GM12878 (cell line): ENCODE measurements around the gene OIT3. TPM values are rescaled to one million over a fixed set of nuclear protein-coding genes. Genes with fewer than 3 reads are reported as not detected.

ENCODE experiments used
- ATAC-seq: fragments of 200-7000 bp; cut with Tn5 transposase; 3 replicates; pipeline ENCODE4 v1.9.1; 2020; ENCODE audit warnings: mild to moderate bottlenecking, moderate library complexity
- BruUV-seq: library from RNA; stranded (reverse); fragments of 400-500 nt; replicated peaks from 2 replicates; lab custom pipeline; 2021; lab: Mats Ljungman, UMichigan
- CTCF ChIA-PET: fragments of 300-600 bp; sonication (Branson Sonifier 250); formaldehyde crosslinking; extraction: SDS; loops from one replicate; lab custom pipeline; 2021; ENCODE audit warnings: inconsistent platforms; lab: Yijun Ruan, JAX
- POLR2A ChIA-PET: fragments of 350-600 bp; formaldehyde crosslinking; extraction: SDS; loops from one replicate; lab custom pipeline; 2021; ENCODE audit warnings: inconsistent platforms; lab: Charles Lee
- RAD21 ChIA-PET: fragments of 300-600 bp; sonication (Branson Sonifier 250); formaldehyde crosslinking; loops from one replicate; lab custom pipeline; 2023; ENCODE audit warnings: antibody characterized with exemption; ENCODE audit not compliant: unreplicated experiment; lab: Charles Lee
- SMC1A ChIA-PET: fragments of 300-600 bp; sonication (Branson Sonifier 250); formaldehyde crosslinking; loops from one replicate; lab custom pipeline; 2023; ENCODE audit not compliant: unreplicated experiment, uncharacterized antibody; lab: Charles Lee
- DNase-seq: peaks from one replicate; pipeline ENCODE4 v3.0.0-alpha.2; 2011; ENCODE audit warnings: low read depth, low spot score
- FAIRE-seq: peaks from 3 replicates; lab custom pipeline; 2011; peaks lifted over from hg19 to GRCh38; lab: Jason Lieb, UNC
- H2AFZ ChIP-seq: 2 replicates; pipeline ENCODE4 v1.6.0; 2011; ENCODE audit warnings: low read depth, low read length, control low read depth; ENCODE audit not compliant: control insufficient read depth
- H3K27ac ChIP-seq: 2 replicates; pipeline ENCODE4 v1.5.1; 2011; ENCODE audit warnings: control low read depth; ENCODE audit not compliant: control insufficient read depth, insufficient read depth
- H3K27me3 ChIP-seq, 2 experiments: replicated peaks in 1 of 2; 2 replicates each; pipeline versions ENCODE4 v1.6.0 to v1.6.1; 2011; ENCODE audit warnings: low read length in 1 of 2; ENCODE audit not compliant: control insufficient read depth in 2 of 2, insufficient read depth in 2 of 2
- H3K36me3 ChIP-seq, 2 experiments: 2 replicates each; pipeline ENCODE4 v1.5.1; 2011; ENCODE audit warnings: low read length in 1 of 2; ENCODE audit not compliant: control insufficient read depth in 2 of 2, insufficient read depth in 2 of 2
- H3K4me1 ChIP-seq: 2 replicates; pipeline ENCODE4 v1.6.1; 2011; ENCODE audit warnings: mild to moderate bottlenecking, low read length, moderate library complexity, mixed read lengths; ENCODE audit not compliant: control insufficient read depth, insufficient read depth
- H3K4me2 ChIP-seq: 2 replicates; pipeline ENCODE4 v1.6.0; 2011; ENCODE audit warnings: control low read depth; ENCODE audit not compliant: control insufficient read depth, insufficient read depth
- H3K4me3 ChIP-seq: fragments of 200-600 bp; sonication (generic); 2 replicates; pipeline ENCODE4 v1.5.1; 2016
- H3K79me2 ChIP-seq: 2 replicates; pipeline ENCODE4 v1.6.0; 2011; ENCODE audit warnings: low read length; ENCODE audit not compliant: control insufficient read depth, insufficient read depth
- H3K9ac ChIP-seq: 2 replicates; pipeline ENCODE4 v1.8.0; 2011; ENCODE audit warnings: low read length, control low read depth, mixed read lengths; ENCODE audit not compliant: control insufficient read depth, insufficient read depth
- H3K9me3 ChIP-seq: replicated peaks from 3 replicates; pipeline ENCODE4 v1.5.1; 2011; ENCODE audit warnings: mild to moderate bottlenecking, low read length; ENCODE audit not compliant: control insufficient read depth, insufficient read depth
- H4K20me1 ChIP-seq: 2 replicates; pipeline ENCODE4 v1.6.0; 2011; ENCODE audit not compliant: control insufficient read depth, insufficient read depth
- CREB1 ChIP-seq: IDR thresholded peaks from 2 replicates; pipeline ENCODE4 v1.6.1; 2012; ENCODE audit warnings: low read depth, mild to moderate bottlenecking, inconsistent platforms
- DPF2 ChIP-seq: fragments of 450-650 bp; IDR thresholded peaks from 2 replicates; pipeline ENCODE4 v1.6.1; 2017; ENCODE audit warnings: mild to moderate bottlenecking
- EED ChIP-seq: sonication (generic); IDR thresholded peaks from 2 replicates; pipeline ENCODE4 v1.6.1; 2016; ENCODE audit warnings: antibody characterized with exemption, low read depth
- EP300 ChIP-seq, 2 experiments: fragments of 150-350 bp in 1 of 2; IDR thresholded peaks; 2 replicates each; pipeline ENCODE4 v1.6.1; 2011 to 2012; ENCODE audit warnings: low read depth in 2 of 2, low read length in 2 of 2, borderline replicate concordance in 1 of 2, improper control_type of control experiment in 1 of 2, inconsistent platforms in 1 of 2; ENCODE audit not compliant: control insufficient read depth in 1 of 2
- ETV6 ChIP-seq, 2 experiments: fragments of 450-650 bp in 1 of 2; IDR thresholded peaks in 1 of 2; conservative IDR thresholded peaks in 1 of 2; 2 replicates each; pipeline ENCODE4 v1.6.1; 2014; ENCODE audit warnings: antibody characterized with exemption in 1 of 2, borderline replicate concordance in 1 of 2, low read depth in 1 of 2, mild to moderate bottlenecking in 1 of 2, moderate library complexity in 1 of 2
- GABPA ChIP-seq: IDR thresholded peaks from 2 replicates; pipeline ENCODE4 v1.6.1; 2014; ENCODE audit warnings: antibody characterized with exemption, low read depth, mild to moderate bottlenecking, inconsistent platforms
- GATAD2B ChIP-seq: fragments of 450-650 bp; conservative IDR thresholded peaks from 2 replicates; pipeline ENCODE4 v1.6.1; 2017; ENCODE audit warnings: low read depth, mild to moderate bottlenecking, moderate library complexity
- HDAC6 ChIP-seq: fragments of 200-600 bp; sonication (generic); IDR thresholded peaks from one replicate; pipeline ENCODE4 v1.8.0; 2017; ENCODE audit warnings: antibody characterized with exemption; ENCODE audit not compliant: unreplicated experiment
- IRF4 ChIP-seq: IDR thresholded peaks from 2 replicates; pipeline ENCODE4 v1.6.1; 2011; ENCODE audit warnings: low read depth, low read length
- JUND ChIP-seq: IDR thresholded peaks from 2 replicates; pipeline ENCODE4 v1.6.1; 2012; ENCODE audit warnings: low read depth, mild to moderate bottlenecking, low read length, improper control_type of control experiment, moderate library complexity
- LARP7 ChIP-seq: fragments of 450-650 bp; IDR thresholded peaks from 2 replicates; pipeline ENCODE4 v1.6.1; 2017; ENCODE audit warnings: mild to moderate bottlenecking
- NBN ChIP-seq: fragments of 450-650 bp; IDR thresholded peaks from 2 replicates; pipeline ENCODE4 v1.6.1; 2016
- SMARCA5 ChIP-seq: fragments of 450-650 bp; IDR thresholded peaks from 2 replicates; pipeline ENCODE4 v1.6.1; 2017; ENCODE audit warnings: mild to moderate bottlenecking
- SPI1 ChIP-seq: IDR thresholded peaks from 2 replicates; pipeline ENCODE4 v1.6.1; 2011; ENCODE audit warnings: low read depth, mild to moderate bottlenecking, low read length, moderate library complexity, borderline replicate concordance; ENCODE audit not compliant: insufficient read depth
- STAT3 ChIP-seq: IDR thresholded peaks from 2 replicates; pipeline ENCODE4 v1.6.1; 2011; ENCODE audit warnings: low read depth, low read length, improper control_type of control experiment
- TARDBP ChIP-seq: IDR thresholded peaks from 2 replicates; pipeline ENCODE4 v1.6.1; 2016; ENCODE audit warnings: borderline replicate concordance
- TCF7 ChIP-seq: IDR thresholded peaks from 2 replicates; pipeline ENCODE4 v1.6.1; 2014; ENCODE audit warnings: antibody characterized with exemption, borderline replicate concordance
- WGBS: methylation state at CpG from one replicate; pipeline ENCODE4 v1.1.6; 2016; ENCODE audit warnings: low lambda C conversion rate; ENCODE audit not compliant: insufficient replicate concordance, insufficient coverage; ENCODE audit errors: missing lambda C conversion rate; 5-methylcytosine and 5-hydroxymethylcytosine counted together
- in situ Hi-C: fragments of 300-500 bp; cut with MboI; formaldehyde crosslinking; loops from 9 replicates; pipeline ENCODE4 v1.14.3; 2018; ENCODE audit warnings: mixed read lengths
- intact Hi-C: fragments of 100-400 bp; cut with micrococcal nuclease; formaldehyde crosslinking; loops from one replicate; pipeline ENCODE4 v1.14.2; 2022; ENCODE audit not compliant: unreplicated experiment
- polyA plus RNA-seq, 11 experiments: library from polyadenylated mRNA; depleted of rRNA in 4 of 11; unstranded in 6 of 11; stranded (reverse) in 5 of 11; fragments of >200 nt; fragmentation: Nextera tagmentation in 4 of 11; fragmentation: Illumina TruSeq in 1 of 11; extraction: Ambion mirVana in 4 of 11; extraction: Trizol in 1 of 11; gene quantifications; 1 replicate in 1 of 11; 2 replicates in 10 of 11; pipeline versions ENCODE4 v1.2.1 to v1.2.3, GENCODE V29; 2011 to 2016; ENCODE audit warnings: inconsistent platforms in 2 of 11, missing spikeins in 2 of 11, low read depth in 1 of 11
- total RNA-seq, 4 experiments: library from RNA; depleted of rRNA in 3 of 4; stranded (reverse); fragments of >200 nt in 3 of 4; fragmentation: Illumina TruSeq in 1 of 4; extraction: Trizol in 1 of 4; gene quantifications; 2 replicates each; pipeline versions ENCODE4 v1.2.1 to v1.2.3, GENCODE V29; 2013 to 2021
- TF ChIP-seq, protein P1 (sequence below): fragments of 150-350 bp; IDR thresholded peaks from 2 replicates; pipeline ENCODE4 v1.6.1; 2014; ENCODE audit warnings: mild to moderate bottlenecking, low read depth, low read length
- TF ChIP-seq, protein P2 (sequence below): fragments of 450-650 bp; IDR thresholded peaks from 2 replicates; pipeline ENCODE4 v1.6.1; 2017; ENCODE audit warnings: mild to moderate bottlenecking

The OIT3 gene
- total and polyA plus RNA-seq, 10 of the 15 experiments (the other 5 are each of a cell fraction or from before 2014, with no cell fraction given), result not detected

DNA sequence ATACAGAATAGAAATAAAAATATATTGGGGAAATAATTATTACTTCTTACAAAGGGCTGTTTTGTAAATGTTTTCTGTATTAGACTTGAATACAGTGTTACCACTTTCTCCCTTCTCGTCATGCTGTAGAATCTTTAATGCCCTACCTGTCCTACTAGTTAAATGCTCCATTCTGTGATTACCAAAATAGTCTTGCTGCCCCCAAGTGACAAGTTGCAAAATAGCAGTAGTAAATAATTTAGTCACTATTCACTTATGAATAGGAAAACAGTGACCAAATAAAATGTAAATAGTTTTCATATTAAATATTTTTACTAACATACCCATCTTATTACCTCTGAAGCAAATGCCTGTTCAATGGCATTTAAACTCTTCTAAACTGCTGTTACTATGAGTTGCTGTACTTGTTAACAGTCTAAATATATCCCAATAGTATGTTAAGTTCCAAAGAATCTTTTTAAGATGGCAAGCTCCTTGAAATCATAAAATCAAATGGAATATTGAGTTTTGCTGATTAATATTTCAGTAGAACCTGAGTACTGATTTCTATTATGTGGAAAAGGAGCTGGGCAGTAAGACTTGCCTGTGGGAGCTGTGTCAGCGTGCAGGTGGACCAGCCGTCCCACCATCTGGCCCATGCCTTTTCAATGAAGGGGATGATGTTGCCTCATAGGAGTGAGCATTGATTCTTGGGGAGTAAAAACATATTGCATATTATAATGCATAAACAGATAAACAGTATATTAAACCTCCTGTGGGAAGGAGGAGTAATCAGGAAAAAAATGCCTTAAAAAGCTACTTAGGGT, 18.1 kb upstream of the OIT3 start (continued):
- TF ChIP-seq, protein P1, sequence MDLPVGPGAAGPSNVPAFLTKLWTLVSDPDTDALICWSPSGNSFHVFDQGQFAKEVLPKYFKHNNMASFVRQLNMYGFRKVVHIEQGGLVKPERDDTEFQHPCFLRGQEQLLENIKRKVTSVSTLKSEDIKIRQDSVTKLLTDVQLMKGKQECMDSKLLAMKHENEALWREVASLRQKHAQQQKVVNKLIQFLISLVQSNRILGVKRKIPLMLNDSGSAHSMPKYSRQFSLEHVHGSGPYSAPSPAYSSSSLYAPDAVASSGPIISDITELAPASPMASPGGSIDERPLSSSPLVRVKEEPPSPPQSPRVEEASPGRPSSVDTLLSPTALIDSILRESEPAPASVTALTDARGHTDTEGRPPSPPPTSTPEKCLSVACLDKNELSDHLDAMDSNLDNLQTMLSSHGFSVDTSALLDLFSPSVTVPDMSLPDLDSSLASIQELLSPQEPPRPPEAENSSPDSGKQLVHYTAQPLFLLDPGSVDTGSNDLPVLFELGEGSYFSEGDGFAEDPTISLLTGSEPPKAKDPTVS, result no peak
- TF ChIP-seq NBN, result no peak
- no peak for TF ChIP-seq EP300 (IDR thresholded peaks at IDR 0.05; ENCODE audit: borderline replicate concordance in 1 of 2, control insufficient read depth in 1 of 2, low read depth in 2 of 2, low read length in 2 of 2)
- no peak for TF ChIP-seq GATAD2B
- no peak for TF ChIP-seq TCF7

DNA sequence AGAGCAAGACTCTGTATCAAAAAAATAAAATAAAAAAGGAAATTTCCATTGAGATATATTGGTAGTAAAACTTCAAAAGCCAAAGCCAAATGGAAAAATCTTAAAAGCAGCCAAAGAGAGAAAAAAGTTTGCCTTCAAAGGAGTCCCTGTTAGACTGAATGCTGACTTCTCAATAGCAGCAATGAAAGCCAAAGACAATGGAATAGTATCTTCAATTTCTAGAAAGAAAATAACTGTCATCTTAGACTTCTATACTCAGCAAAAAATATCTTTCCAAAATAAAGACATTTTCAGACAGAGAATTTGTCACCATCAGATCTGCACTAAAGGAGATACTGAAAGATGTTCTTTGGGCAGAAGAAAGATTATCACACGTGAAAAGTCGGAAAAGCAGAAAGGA, 14.3 kb upstream of the OIT3 start:
- ChIA-PET CTCF (no interaction called here), SMC1A (no interaction called here), POLR2A (interaction anchor here (0.6 kb wide), 1 partner anchor 125 kb away, joined by 3 read pairs; no protein-coding TSS in a partner anchor), RAD21 (no interaction called here)
- Histone ChIP-seq H3K36me3 (no peaks in the 10 kb centered on the region; a peak in 1 of 4 replicates), H3K4me2 (no peak overlapping the region), H3K27me3 (no peaks in the 10 kb centered on the region), H3K79me2 (no peaks in the 10 kb centered on the region), H3K9me3 (no peaks in the 10 kb centered on the region; the same call in 1 of the 3 replicates), H3K9ac (no peak overlapping the region), H3K4me1 (no peaks in the 10 kb centered on the region), H4K20me1 (no peaks in the 10 kb centered on the region), H3K4me3 (no peak overlapping the region), H3K27ac (no peak overlapping the region), H2AFZ (no peak overlapping the region)
- WGBS, result 98% methylated on average over 2 of the region's 2 CpGs
- in situ Hi-C loops (no loop called here), intact Hi-C loops (no loop called here)
- FAIRE-seq (no peak), ATAC-seq (no peak), DNase-seq (no peak)
- no TSS peak for BruUV-seq
- TF ChIP-seq JUND (no peak), SMARCA5 (no peak), DPF2 (no peak), IRF4 (no peak), CREB1 (no peak), GABPA (no peak), ETV6 (conservative IDR thresholded peaks at IDR 0.05 in 1 of 2, IDR thresholded peaks at IDR 0.05 in 1 of 2; ENCODE audit: borderline replicate concordance in 1 of 2, low read depth in 1 of 2) (no peak), LARP7 (no peak), EED (no peak), STAT3 (no peak), HDAC6 (no peak), SPI1 (no peak), TARDBP (no peak)
- TF ChIP-seq, protein P2, sequence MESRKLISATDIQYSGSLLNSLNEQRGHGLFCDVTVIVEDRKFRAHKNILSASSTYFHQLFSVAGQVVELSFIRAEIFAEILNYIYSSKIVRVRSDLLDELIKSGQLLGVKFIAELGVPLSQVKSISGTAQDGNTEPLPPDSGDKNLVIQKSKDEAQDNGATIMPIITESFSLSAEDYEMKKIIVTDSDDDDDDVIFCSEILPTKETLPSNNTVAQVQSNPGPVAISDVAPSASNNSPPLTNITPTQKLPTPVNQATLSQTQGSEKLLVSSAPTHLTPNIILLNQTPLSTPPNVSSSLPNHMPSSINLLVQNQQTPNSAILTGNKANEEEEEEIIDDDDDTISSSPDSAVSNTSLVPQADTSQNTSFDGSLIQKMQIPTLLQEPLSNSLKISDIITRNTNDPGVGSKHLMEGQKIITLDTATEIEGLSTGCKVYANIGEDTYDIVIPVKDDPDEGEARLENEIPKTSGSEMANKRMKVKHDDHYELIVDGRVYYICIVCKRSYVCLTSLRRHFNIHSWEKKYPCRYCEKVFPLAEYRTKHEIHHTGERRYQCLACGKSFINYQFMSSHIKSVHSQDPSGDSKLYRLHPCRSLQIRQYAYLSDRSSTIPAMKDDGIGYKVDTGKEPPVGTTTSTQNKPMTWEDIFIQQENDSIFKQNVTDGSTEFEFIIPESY, result no peak
